Pulmonary artery endothelial cell (primary cell): ENCODE results near the gene R3HDML. TPM values are rescaled to one million over a fixed set of nuclear protein-coding genes. Genes with fewer than 3 reads are reported as not detected.
"Not testable (repeated sequence)": the region's sequence is repeated elsewhere in the genome, so short reads cannot be mapped to it uniquely, and the experiment has no call there.

ENCODE experiments used
- DNase-seq: peaks from one replicate; pipeline ENCODE4 v3.0.0-alpha.2; 2011; ENCODE audit warnings: low read depth, low spot score
- total RNA-seq: library from RNA; depleted of rRNA; stranded (reverse); fragments of >200 nt; gene quantifications from 2 replicates; pipeline ENCODE4 v1.2.3, GENCODE V29; 2014

Gene R3HDML
- total RNA-seq, 1 donor from 2014 or later: not detected

- DNase-seq: not testable (repeated sequence)
Observed at GRCh38 chr20:44327748-44328147, 9.1 kb upstream of the R3HDML start.

GRCh38 chr20:44328428-44328827, 8.4 kb upstream of the R3HDML start:
- DNase-seq: no peak

- no peak for DNase-seq
Observed at GRCh38 chr20:44331201-44331600, 5.6 kb upstream of the R3HDML start.

- DNase-seq: no peak
Observed at GRCh38 chr20:44334306-44334705, 2.5 kb upstream of the R3HDML start.

- no peak for DNase-seq
Observed at GRCh38 chr20:44334709-44335108, 2.1 kb upstream of the R3HDML start.

GRCh38 chr20:44335675-44336074, 1.2 kb upstream of the R3HDML start:
- no peak for DNase-seq

GRCh38 chr20:44336086-44336485, 757 bp upstream of the R3HDML start:
- DNase-seq: no peak

GRCh38 chr20:44342248-44342647, 5.4 kb downstream of the R3HDML start:
- no peak for DNase-seq

- DNase-seq: no peak
Observed at GRCh38 chr20:44343162-44343675, 6.4 kb downstream of the R3HDML start.

- DNase-seq: no peak
Observed at GRCh38 chr20:44344723-44345122, 7.9 kb downstream of the R3HDML start.

- DNase-seq: no peak
Observed at GRCh38 chr20:44345147-44345546, 8.3 kb downstream of the R3HDML start.

- DNase-seq: not testable (repeated sequence)
Observed at GRCh38 chr20:44345941-44346340, 9.1 kb downstream of the R3HDML start.

GRCh38 chr20:44348168-44348659, 11.4 kb downstream of the R3HDML start:
- DNase-seq: no peak

- DNase-seq: no peak
Observed at GRCh38 chr20:44349349-44349748, 12.5 kb downstream of the R3HDML start.

GRCh38 chr20:44350567-44350966, 13.7 kb downstream of the R3HDML start:
- no peak for DNase-seq

GRCh38 chr20:44354979-44355497, 18.2 kb downstream of the R3HDML start:
- DNase-seq: no peak

- DNase-seq: no peak
Observed at GRCh38 chr20:44355498-44356352, 18.9 kb downstream of the R3HDML start, which contains the start of gene HNF4A. Gene HNF4A, plus strand, starts transcription at chr20:44355699. Its CDS starts 106 bp downstream, at chr20:44355805.

- no peak for DNase-seq
Observed at GRCh38 chr20:44356353-44356723, 19.5 kb downstream of the R3HDML start.

GRCh38 chr20:44357020-44357419, 20.2 kb downstream of the R3HDML start:
- DNase-seq: no peak

- no peak for DNase-seq
Observed at GRCh38 chr20:44357555-44358125, 20.8 kb downstream of the R3HDML start.

- no peak for DNase-seq
Observed at GRCh38 chr20:44358776-44359175, 21.9 kb downstream of the R3HDML start.

- DNase-seq: no peak
Observed at GRCh38 chr20:44360221-44360620, 23.4 kb downstream of the R3HDML start.
